ENCODE data around the gene PRKCE. TPM values are rescaled to one million over a fixed set of nuclear protein-coding genes. Genes with fewer than 3 reads are reported as not detected.
A peak's percentile ranks its signal among the peaks of the same experiment; 100 is the strongest.

Gene PRKCE
- total RNA-seq, 1 donor from 2014 or later: 24.2 TPM

DNA sequence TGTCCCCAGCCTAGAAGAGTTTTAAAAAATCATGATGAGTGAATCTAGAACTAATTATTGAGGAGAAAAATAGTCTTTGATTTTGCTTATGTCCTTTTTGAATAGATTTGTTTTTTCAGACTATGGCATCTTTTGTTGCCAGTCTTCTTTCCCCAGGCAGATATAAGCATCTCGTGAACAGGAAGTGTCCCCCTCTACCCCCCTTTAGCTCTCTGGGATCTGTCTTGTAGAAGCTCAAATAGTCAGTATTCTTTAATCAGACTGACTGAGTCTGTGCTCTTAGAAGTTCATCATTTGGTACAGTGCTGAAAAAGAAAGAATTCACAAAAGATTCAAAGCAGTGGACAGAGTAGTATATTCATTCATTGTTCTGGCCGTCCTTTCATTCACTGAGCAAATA, 10.4 kb downstream of the PRKCE start:
- Mint-ChIP-seq H3K4me3 (ENCODE audit: unreplicated experiment) (no peak overlapping the region), H3K4me1 (ENCODE audit: unreplicated experiment) (no peaks in the 10 kb centered on the region), H3K9me3 (ENCODE audit: unreplicated experiment) (no peaks in the 10 kb centered on the region), H3K27ac (ENCODE audit: unreplicated experiment) (no peak overlapping the region), H3K27me3 (ENCODE audit: unreplicated experiment) (peaks cover 2% of the 10 kb centered on the region), H3K36me3 (ENCODE audit: low read depth, unreplicated experiment) (no peaks in the 10 kb centered on the region)
- TF ChIP-seq, protein P1, sequence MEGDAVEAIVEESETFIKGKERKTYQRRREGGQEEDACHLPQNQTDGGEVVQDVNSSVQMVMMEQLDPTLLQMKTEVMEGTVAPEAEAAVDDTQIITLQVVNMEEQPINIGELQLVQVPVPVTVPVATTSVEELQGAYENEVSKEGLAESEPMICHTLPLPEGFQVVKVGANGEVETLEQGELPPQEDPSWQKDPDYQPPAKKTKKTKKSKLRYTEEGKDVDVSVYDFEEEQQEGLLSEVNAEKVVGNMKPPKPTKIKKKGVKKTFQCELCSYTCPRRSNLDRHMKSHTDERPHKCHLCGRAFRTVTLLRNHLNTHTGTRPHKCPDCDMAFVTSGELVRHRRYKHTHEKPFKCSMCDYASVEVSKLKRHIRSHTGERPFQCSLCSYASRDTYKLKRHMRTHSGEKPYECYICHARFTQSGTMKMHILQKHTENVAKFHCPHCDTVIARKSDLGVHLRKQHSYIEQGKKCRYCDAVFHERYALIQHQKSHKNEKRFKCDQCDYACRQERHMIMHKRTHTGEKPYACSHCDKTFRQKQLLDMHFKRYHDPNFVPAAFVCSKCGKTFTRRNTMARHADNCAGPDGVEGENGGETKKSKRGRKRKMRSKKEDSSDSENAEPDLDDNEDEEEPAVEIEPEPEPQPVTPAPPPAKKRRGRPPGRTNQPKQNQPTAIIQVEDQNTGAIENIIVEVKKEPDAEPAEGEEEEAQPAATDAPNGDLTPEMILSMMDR (IDR thresholded peaks at IDR 0.05; ENCODE audit: unreplicated experiment): no peak
- no peak for DNase-seq (ENCODE audit: low spot score)

- H3K27me3 Mint-ChIP-seq (ENCODE audit: unreplicated experiment): peaks cover 2% of the 10 kb centered on the region
- TF ChIP-seq, protein P1 (IDR thresholded peaks at IDR 0.05; ENCODE audit: unreplicated experiment): no peak
- H3K27ac Mint-ChIP-seq (ENCODE audit: unreplicated experiment): no peak overlapping the region
- H3K9me3 Mint-ChIP-seq (ENCODE audit: unreplicated experiment): no peaks in the 10 kb centered on the region
- H3K36me3 Mint-ChIP-seq (ENCODE audit: low read depth, unreplicated experiment): no peaks in the 10 kb centered on the region
- H3K4me1 Mint-ChIP-seq (ENCODE audit: unreplicated experiment): peaks cover 10% of the 10 kb centered on the region
- DNase-seq (ENCODE audit: low spot score): no peak
- H3K4me3 Mint-ChIP-seq (ENCODE audit: unreplicated experiment): no peak overlapping the region
These were observed 13.3 kb downstream of the PRKCE start for GRCh38 chr2:45664635-45665261.

- Mint-ChIP-seq H3K4me1 (ENCODE audit: unreplicated experiment) (peaks cover 10% of the 10 kb centered on the region), H3K9me3 (ENCODE audit: unreplicated experiment) (no peaks in the 10 kb centered on the region), H3K36me3 (ENCODE audit: low read depth, unreplicated experiment) (no peaks in the 10 kb centered on the region)
These were observed 17.0 kb downstream of the PRKCE start for GRCh38 chr2:45668509-45668908.

GRCh38 chr2:45669032-45669486, 17.6 kb downstream of the PRKCE start:
- H3K4me3 Mint-ChIP-seq (ENCODE audit: unreplicated experiment): peak overlapping the region; percentile 18
- no peak for DNase-seq (ENCODE audit: low spot score)

More at GRCh38 chr2:45668509-45668908, 17.0 kb downstream of the PRKCE start:
- Mint-ChIP-seq H3K27me3 (ENCODE audit: unreplicated experiment) (no peaks in the 10 kb centered on the region), H3K27ac (ENCODE audit: unreplicated experiment) (no peak overlapping the region), H3K4me3 (ENCODE audit: unreplicated experiment) (no peak overlapping the region)
- DNase-seq (ENCODE audit: low spot score): no peak
- TF ChIP-seq, protein P1 (IDR thresholded peaks at IDR 0.05; ENCODE audit: unreplicated experiment): no peak

DNA sequence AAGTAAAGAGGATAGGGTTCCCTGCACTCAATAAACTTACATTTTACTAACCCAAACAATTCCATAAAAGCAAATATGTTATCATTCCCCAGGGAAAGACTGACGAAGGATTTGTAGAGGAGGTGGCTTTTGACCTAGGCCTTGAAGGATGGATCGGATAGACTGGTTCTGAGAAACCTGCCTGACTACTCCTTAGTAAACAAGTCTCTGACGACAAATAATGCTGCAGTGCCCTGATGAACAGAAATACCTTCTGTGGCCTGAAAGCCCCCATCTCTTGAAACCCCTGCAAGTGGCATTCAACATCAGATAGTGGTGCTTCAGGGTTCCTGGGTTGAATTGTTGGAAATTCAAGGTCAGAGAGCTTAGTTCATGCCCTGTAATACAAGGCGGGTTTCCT, 19.2 kb downstream of the PRKCE start:
- H3K4me3 Mint-ChIP-seq (ENCODE audit: unreplicated experiment): no peak overlapping the region
- H3K27me3 Mint-ChIP-seq (ENCODE audit: unreplicated experiment): no peaks in the 10 kb centered on the region
- H3K4me1 Mint-ChIP-seq (ENCODE audit: unreplicated experiment): peaks cover 24% of the 10 kb centered on the region
- no peaks in the 10 kb centered on the region for H3K9me3 Mint-ChIP-seq (ENCODE audit: unreplicated experiment)
- TF ChIP-seq, protein P1 (IDR thresholded peaks at IDR 0.05; ENCODE audit: unreplicated experiment): no peak
- H3K27ac Mint-ChIP-seq (ENCODE audit: unreplicated experiment): no peak overlapping the region
- no peak for DNase-seq (ENCODE audit: low spot score)
- no peaks in the 10 kb centered on the region for H3K36me3 Mint-ChIP-seq (ENCODE audit: low read depth, unreplicated experiment)

More at GRCh38 chr2:45669032-45669486, 17.6 kb downstream of the PRKCE start:
- TF ChIP-seq, protein P1 (IDR thresholded peaks at IDR 0.05; ENCODE audit: unreplicated experiment): no peak
- H3K27me3 Mint-ChIP-seq (ENCODE audit: unreplicated experiment): no peaks in the 10 kb centered on the region
- H3K27ac Mint-ChIP-seq (ENCODE audit: unreplicated experiment): peak overlapping the region; percentile 50
- H3K36me3 Mint-ChIP-seq (ENCODE audit: low read depth, unreplicated experiment): no peaks in the 10 kb centered on the region
- H3K9me3 Mint-ChIP-seq (ENCODE audit: unreplicated experiment): no peaks in the 10 kb centered on the region
- H3K4me1 Mint-ChIP-seq (ENCODE audit: unreplicated experiment): peaks cover 14% of the 10 kb centered on the region

All from endothelial cell (in vitro differentiated cells).